WTC11 (cell line): ENCODE measurements around the gene MANBA. TPM values are rescaled to one million over a fixed set of nuclear protein-coding genes. Genes with fewer than 3 reads are reported as not detected.

Source experiments
- ATAC-seq: fragments of 200-7000 bp; cut with Tn5 transposase; 2 replicates; pipeline ENCODE4 v1.10.0; 2021; ENCODE audit warnings: mild to moderate bottlenecking, moderate library complexity
- CTCF ChIA-PET: fragments of 300-600 bp; sonication (Branson Sonifier 250); formaldehyde crosslinking; loops from one replicate; lab custom pipeline; 2021; ENCODE audit warnings: antibody characterized with exemption; lab: Charles Lee
- POLR2A ChIA-PET: fragments of 350-600 bp; sonication (Branson Sonifier 250); formaldehyde crosslinking; loops from one replicate; lab custom pipeline; 2021; ENCODE audit warnings: antibody characterized with exemption; lab: Charles Lee
- DNase-seq: peaks from one replicate; pipeline ENCODE4 v3.0.0; 2021; ENCODE audit warnings: low spot score
- H3K27ac Mint-ChIP-seq: 2 replicates; pipeline ENCODE4 v1.8.0; 2021; ENCODE audit warnings: mixed read lengths
- H3K27me3 Mint-ChIP-seq: 2 replicates; pipeline ENCODE4 v1.8.0; 2021; ENCODE audit warnings: low read depth, mild to moderate bottlenecking, moderate library complexity, mixed read lengths
- H3K36me3 Mint-ChIP-seq: 2 replicates; pipeline ENCODE4 v1.8.0; 2021; ENCODE audit warnings: mixed read lengths
- H3K4me1 Mint-ChIP-seq: 2 replicates; pipeline ENCODE4 v1.8.0; 2022; ENCODE audit warnings: mixed read lengths
- H3K4me3 Mint-ChIP-seq: 2 replicates; pipeline ENCODE4 v1.8.0; 2021; ENCODE audit warnings: mild to moderate bottlenecking, moderate library complexity, mixed read lengths
- H3K9me3 Mint-ChIP-seq: 2 replicates; pipeline ENCODE4 v1.8.0; 2021; ENCODE audit warnings: mixed read lengths
- AR ChIP-seq: fragments of 250-450 bp; sonication (Bioruptor Pico); IDR thresholded peaks from 2 replicates; pipeline ENCODE4 v1.9.0; 2021; ENCODE audit warnings: mild to moderate bottlenecking
- ATF1 ChIP-seq: sonication (generic); formaldehyde crosslinking; IDR thresholded peaks from 2 replicates; pipeline ENCODE4 v1.8.1; 2023; ENCODE audit warnings: mild to moderate bottlenecking, moderate library complexity, missing genetic modification reagents
- CBFB ChIP-seq: sonication (generic); formaldehyde crosslinking; IDR thresholded peaks from 2 replicates; pipeline ENCODE4 v1.8.1; 2022; ENCODE audit warnings: mild to moderate bottlenecking, low read depth, missing genetic modification reagents
- FOXP1 ChIP-seq: sonication (generic); formaldehyde crosslinking; IDR thresholded peaks from 2 replicates; pipeline ENCODE4 v1.8.0; 2022; ENCODE audit warnings: missing genetic modification reagents, mild to moderate bottlenecking, moderate library complexity, borderline replicate concordance
- FOXP4 ChIP-seq: sonication (generic); formaldehyde crosslinking; IDR thresholded peaks from 2 replicates; pipeline ENCODE4 v1.8.0; 2022; ENCODE audit warnings: mild to moderate bottlenecking, missing genetic modification reagents
- GABPB1 ChIP-seq: sonication (generic); formaldehyde crosslinking; IDR thresholded peaks from 2 replicates; pipeline ENCODE4 v1.8.1; 2023; ENCODE audit warnings: mild to moderate bottlenecking, missing genetic modification reagents
- HMGXB4 ChIP-seq: sonication (generic); formaldehyde crosslinking; IDR thresholded peaks from 2 replicates; pipeline ENCODE4 v1.8.1; 2023; ENCODE audit warnings: mild to moderate bottlenecking, moderate library complexity, missing genetic modification reagents
- IRF1 ChIP-seq: sonication (generic); formaldehyde crosslinking; IDR thresholded peaks from 2 replicates; pipeline ENCODE4 v1.8.0; 2023; ENCODE audit warnings: missing genetic modification reagents
- JAZF1 ChIP-seq: fragments of 250-450 bp; sonication (Bioruptor Pico); IDR thresholded peaks from 2 replicates; pipeline ENCODE4 v1.9.0; 2021; ENCODE audit warnings: moderate library complexity, mild to moderate bottlenecking, inconsistent platforms
- KAT7 ChIP-seq: sonication (generic); formaldehyde crosslinking; IDR thresholded peaks from 2 replicates; pipeline ENCODE4 v1.8.1; 2023; ENCODE audit warnings: missing genetic modification reagents, mild to moderate bottlenecking, borderline replicate concordance
- NFE2L1 ChIP-seq: sonication (generic); formaldehyde crosslinking; IDR thresholded peaks from 2 replicates; pipeline ENCODE4 v1.8.1; 2023; ENCODE audit warnings: missing genetic modification reagents
- RELA ChIP-seq: sonication (generic); formaldehyde crosslinking; IDR thresholded peaks from 2 replicates; pipeline ENCODE4 v1.8.1; 2022; ENCODE audit warnings: missing genetic modification reagents, mild to moderate bottlenecking, borderline replicate concordance
- SMAD3 ChIP-seq: sonication (generic); formaldehyde crosslinking; IDR thresholded peaks from 2 replicates; pipeline ENCODE4 v1.8.0; 2022; ENCODE audit warnings: missing genetic modification reagents, mild to moderate bottlenecking, borderline replicate concordance
- TCF7 ChIP-seq: sonication (generic); formaldehyde crosslinking; IDR thresholded peaks from 2 replicates; pipeline ENCODE4 v1.8.0; 2022; ENCODE audit warnings: mild to moderate bottlenecking, low read depth, missing genetic modification reagents, moderate library complexity
- TEAD4 ChIP-seq: sonication (generic); formaldehyde crosslinking; IDR thresholded peaks from 2 replicates; pipeline ENCODE4 v1.8.0; 2022; ENCODE audit warnings: mild to moderate bottlenecking, missing genetic modification reagents
- TP53 ChIP-seq: sonication (generic); formaldehyde crosslinking; IDR thresholded peaks from 2 replicates; pipeline ENCODE4 v1.8.1; 2023; ENCODE audit warnings: mild to moderate bottlenecking, missing genetic modification reagents
- ZBTB43 ChIP-seq: sonication (generic); formaldehyde crosslinking; IDR thresholded peaks from 2 replicates; pipeline ENCODE4 v1.8.1; 2023; ENCODE audit warnings: mild to moderate bottlenecking, missing genetic modification reagents
- ZMAT4 ChIP-seq: fragments of 250-450 bp; sonication (Bioruptor Pico); IDR thresholded peaks from 2 replicates; pipeline ENCODE4 v1.9.0; 2021; ENCODE audit warnings: mild to moderate bottlenecking
- ZNF138 ChIP-seq: sonication (generic); formaldehyde crosslinking; conservative IDR thresholded peaks from 2 replicates; pipeline ENCODE4 v1.8.1; 2022; ENCODE audit warnings: mild to moderate bottlenecking, moderate library complexity, missing genetic modification reagents
- ZNF219 ChIP-seq: sonication (generic); formaldehyde crosslinking; IDR thresholded peaks from 2 replicates; pipeline ENCODE4 v1.8.0; 2023; ENCODE audit warnings: missing genetic modification reagents, mild to moderate bottlenecking, borderline replicate concordance
- ZNF232 ChIP-seq: sonication (generic); formaldehyde crosslinking; IDR thresholded peaks from 2 replicates; pipeline ENCODE4 v1.8.0; 2022; ENCODE audit warnings: mild to moderate bottlenecking, missing genetic modification reagents
- ZNF263 ChIP-seq: sonication (generic); formaldehyde crosslinking; IDR thresholded peaks from 2 replicates; pipeline ENCODE4 v1.8.1; 2022; ENCODE audit warnings: low read depth, mild to moderate bottlenecking, moderate library complexity, missing genetic modification reagents
- ZNF317 ChIP-seq: sonication (generic); formaldehyde crosslinking; IDR thresholded peaks from 2 replicates; pipeline ENCODE4 v1.8.1; 2023; ENCODE audit warnings: low read depth, mild to moderate bottlenecking, moderate library complexity, missing genetic modification reagents, borderline replicate concordance
- ZNF396 ChIP-seq: fragments of 250-450 bp; sonication (Bioruptor Pico); IDR thresholded peaks from 2 replicates; pipeline ENCODE4 v1.8.0; 2021; ENCODE audit warnings: mild to moderate bottlenecking, moderate library complexity, borderline replicate concordance
- ZNF423 ChIP-seq: fragments of 250-450 bp; sonication (Bioruptor Pico); IDR thresholded peaks from 2 replicates; pipeline ENCODE4 v2.1.2; 2022; ENCODE audit warnings: mild to moderate bottlenecking, moderate library complexity
- ZNF425 ChIP-seq: fragments of 250-450 bp; sonication (Bioruptor Pico); conservative IDR thresholded peaks from 2 replicates; pipeline ENCODE4 v1.9.0; 2021; ENCODE audit warnings: mild to moderate bottlenecking
- total RNA-seq: library from RNA; stranded (reverse); gene quantifications from 3 replicates; pipeline ENCODE4 v1.2.3, GENCODE V29; 2021

The MANBA gene
- total RNA-seq, 1 experiment from 2014 or later = 35.1 TPM

GRCh38 chr4:102760645-102761295 lies at the start of gene MANBA (continued):
- TF ChIP-seq ZBTB43 (CRISPR knock-in tag) (peak; percentile 96), ZNF138 (peak; percentile 80), TEAD4 (CRISPR knock-in tag) (no peak), ATF1 (CRISPR knock-in tag) (no peak), ZNF232 (CRISPR knock-in tag) (peak; percentile 89; the same call in 1 of the 2 replicates), ZMAT4 (CRISPR knock-in tag) (no peak), ZNF263 (no peak), IRF1 (no peak), FOXP4 (no peak), TP53 (CRISPR knock-in tag) (peak; percentile 77; the same call in 1 of the 2 replicates), HMGXB4 (CRISPR knock-in tag) (peak; percentile 70), ZNF396 (CRISPR knock-in tag) (no peak), RELA (CRISPR knock-in tag) (no peak), SMAD3 (CRISPR knock-in tag) (peak; percentile 14; the same call in 1 of the 2 replicates), JAZF1 (CRISPR knock-in tag) (no peak), KAT7 (peak; percentile 95)

- Mint-ChIP-seq H3K27me3 (no peaks in the 10 kb centered on the region), H3K27ac (no peak overlapping the region), H3K9me3 (no peaks in the 10 kb centered on the region), H3K4me1 (peaks cover 37% of the 10 kb centered on the region), H3K36me3 (peaks cover 39% of the 10 kb centered on the region), H3K4me3 (no peak overlapping the region)
- ChIA-PET CTCF (interaction anchor here (0.8 to 1.8 kb wide), 2 partner anchors 223 to 231 kb away, joined by 3 to 4 read pairs; no protein-coding TSS in a partner anchor), POLR2A (interaction anchor here (0.7 kb wide), 1 partner anchor 1497 kb away, joined by 10 read pairs; no protein-coding TSS in a partner anchor)
- ATAC-seq (no peak), DNase-seq (no peak)
- no peak for TF ChIP-seq ZNF263
- TF ChIP-seq TCF7 (CRISPR knock-in tag) = no peak
- no peak for TF ChIP-seq ZNF138
- no peak for TF ChIP-seq GABPB1 (CRISPR knock-in tag)
- no peak for TF ChIP-seq NFE2L1
- TF ChIP-seq AR (CRISPR knock-in tag) = no peak
- no peak for TF ChIP-seq FOXP1 (CRISPR knock-in tag)
- no peak for TF ChIP-seq ZNF317 (CRISPR knock-in tag)
- no peak for TF ChIP-seq ZNF219
- TF ChIP-seq CBFB (CRISPR knock-in tag) = no peak
- no peak for TF ChIP-seq ZNF423 (CRISPR knock-in tag)
- TF ChIP-seq KAT7 = no peak
- TF ChIP-seq ZNF425 (CRISPR knock-in tag) = no peak
Measured at GRCh38 chr4:102809691-102810090, 48.9 kb upstream of the MANBA start.
